Measurements from ENCODE around the gene EML6. TPM values are rescaled to one million over a fixed set of nuclear protein-coding genes. Genes with fewer than 3 reads are reported as not detected.
A peak's percentile ranks its signal among the peaks of the same experiment; 100 is the strongest.

The EML6 gene
- total RNA-seq, 4 donors from 2014 or later: 2.3 to 15.1 (median 4.1) TPM

GRCh38 chr2:54831480-54831879 lies 108.0 kb downstream of the EML6 start:
- Histone ChIP-seq H3K9me3 (no peaks in the 10 kb centered on the region), H3K27ac (no peak overlapping the region), H3K36me3 (no peaks in the 10 kb centered on the region), H3K4me3 (no peak overlapping the region), H3K27me3 (no peaks in the 10 kb centered on the region), H3K4me1 (no peaks in the 10 kb centered on the region)
- TF ChIP-seq CTCF (IDR thresholded peaks at IDR 0.05): no peak
- no peak for TF ChIP-seq POLR2A (IDR thresholded peaks at IDR 0.05)
- no peak for TF ChIP-seq POLR2AphosphoS5 (IDR thresholded peaks at IDR 0.05)
- TF ChIP-seq EP300 (IDR thresholded peaks at IDR 0.05): no peak
- WGBS: 84% methylated on average over 9 of the region's 9 CpGs
- no peak for DNase-seq (ENCODE audit: low spot score in 2 of 2)

- TF ChIP-seq POLR2AphosphoS5 (IDR thresholded peaks at IDR 0.05) (no peak), POLR2A (IDR thresholded peaks at IDR 0.05) (no peak), EP300 (IDR thresholded peaks at IDR 0.05) (no peak), CTCF (IDR thresholded peaks at IDR 0.05) (no peak)
- 93% methylated on average over 5 of the region's 5 CpGs for WGBS
- H3K4me3 ChIP-seq: no peak overlapping the region
- H3K9me3 ChIP-seq: no peaks in the 10 kb centered on the region
- H3K27me3 ChIP-seq: no peaks in the 10 kb centered on the region
- no peak for DNase-seq (ENCODE audit: low spot score in 2 of 2)
- H3K4me1 ChIP-seq: no peaks in the 10 kb centered on the region
- H3K27ac ChIP-seq: no peak overlapping the region
- H3K36me3 ChIP-seq: no peaks in the 10 kb centered on the region
These were observed 111.3 kb downstream of the EML6 start for GRCh38 chr2:54834721-54835120.

- Histone ChIP-seq H3K4me1 (no peaks in the 10 kb centered on the region), H3K4me3 (no peak overlapping the region), H3K27me3 (no peaks in the 10 kb centered on the region), H3K36me3 (no peaks in the 10 kb centered on the region), H3K9me3 (no peaks in the 10 kb centered on the region), H3K27ac (no peak overlapping the region)
- no peak for DNase-seq (ENCODE audit: low spot score in 2 of 2)
- 68% methylated on average over 4 of the region's 4 CpGs for WGBS
- TF ChIP-seq POLR2AphosphoS5 (IDR thresholded peaks at IDR 0.05) (no peak), CTCF (IDR thresholded peaks at IDR 0.05) (no peak), EP300 (IDR thresholded peaks at IDR 0.05) (no peak), POLR2A (IDR thresholded peaks at IDR 0.05) (no peak)
These were observed 113.0 kb downstream of the EML6 start for GRCh38 chr2:54836477-54836876.

- no peaks in the 10 kb centered on the region for H3K27me3 ChIP-seq
- no peaks in the 10 kb centered on the region for H3K9me3 ChIP-seq
- H3K4me1 ChIP-seq: no peaks in the 10 kb centered on the region
- H3K4me3 ChIP-seq: no peak overlapping the region
- 8% methylated on average over 4 of the region's 4 CpGs for WGBS
- TF ChIP-seq EP300 (IDR thresholded peaks at IDR 0.05) (no peak), POLR2AphosphoS5 (IDR thresholded peaks at IDR 0.05) (no peak), CTCF (IDR thresholded peaks at IDR 0.05) (peak; percentile 74 to 87)
- no peak overlapping the region for H3K27ac ChIP-seq
- peak in 1 of 2 donors; percentile 72 for DNase-seq (ENCODE audit: low spot score in 2 of 2)
- H3K36me3 ChIP-seq: no peaks in the 10 kb centered on the region
These were observed 115.1 kb downstream of the EML6 start for GRCh38 chr2:54838585-54839035.

GRCh38 chr2:54839461-54840255 lies 116.2 kb downstream of the EML6 start:
- no peaks in the 10 kb centered on the region for H3K4me1 ChIP-seq
- WGBS: 88% methylated on average over 6 of the region's 6 CpGs
- no peak for TF ChIP-seq CTCF (IDR thresholded peaks at IDR 0.05)
- TF ChIP-seq EP300 (IDR thresholded peaks at IDR 0.05): no peak
- TF ChIP-seq POLR2AphosphoS5 (IDR thresholded peaks at IDR 0.05): no peak
- H3K27ac ChIP-seq: no peak overlapping the region
- H3K27me3 ChIP-seq: no peaks in the 10 kb centered on the region
- H3K4me3 ChIP-seq: no peak overlapping the region
- no peak for DNase-seq (ENCODE audit: low spot score in 2 of 2)
- no peaks in the 10 kb centered on the region for H3K9me3 ChIP-seq
- no peaks in the 10 kb centered on the region for H3K36me3 ChIP-seq
